Endothelial cell of umbilical vein (primary cell): ENCODE data around the gene TKTL1. TPM values are rescaled to one million over a fixed set of nuclear protein-coding genes. Genes with fewer than 3 reads are reported as not detected.

Experiments
- BruUV-seq: library from RNA; stranded (reverse); fragments of 400-500 nt; replicated peaks from 2 replicates; lab custom pipeline; 2021; lab: Mats Ljungman, UMichigan
- CTCF ChIA-PET: fragments of 300-600, 350-600 bp; sonication (Branson Sonifier 250); formaldehyde crosslinking; loops from one replicate; lab custom pipeline; 2021; ENCODE audit warnings: antibody characterized with exemption, inconsistent platforms; lab: Charles Lee
- POLR2A ChIA-PET: fragments of 300-600, 350-600 bp; sonication (Branson Sonifier 250); formaldehyde crosslinking; loops from one replicate; lab custom pipeline; 2021; ENCODE audit warnings: antibody characterized with exemption, inconsistent platforms; lab: Charles Lee
- DNase-seq: peaks from one replicate; pipeline ENCODE4 v3.0.0-alpha.2; 2011; ENCODE audit warnings: low read depth, low spot score
- FAIRE-seq: peaks from 2 replicates; lab custom pipeline; 2011; peaks lifted over from hg19 to GRCh38; lab: Jason Lieb, UNC
- H2AFZ ChIP-seq: 2 replicates; pipeline ENCODE4 v1.6.0; 2012; ENCODE audit warnings: low read depth, low read length, control low read depth, inconsistent platforms
- H3K27ac ChIP-seq: 2 replicates; pipeline ENCODE4 v1.5.1; 2011; ENCODE audit warnings: low read depth, mild to moderate bottlenecking, control low read depth, low read length, moderate library complexity; ENCODE audit not compliant: insufficient read depth
- H3K27me3 ChIP-seq, 2 experiments: 2 replicates each; pipeline versions ENCODE4 v1.6.0 to v1.6.1; 2011; ENCODE audit warnings: low read length in 2 of 2, mixed read lengths in 1 of 2; ENCODE audit not compliant: control insufficient read depth in 2 of 2, insufficient read depth in 2 of 2
- H3K36me3 ChIP-seq, 2 experiments: 2 replicates in 1 of 2; 3 replicates in 1 of 2; pipeline ENCODE4 v1.5.1; 2011; ENCODE audit warnings: low read length in 2 of 2, mild to moderate bottlenecking in 1 of 2, moderate library complexity in 1 of 2; ENCODE audit not compliant: control insufficient read depth in 2 of 2, insufficient read depth in 2 of 2; ENCODE audit errors: extremely low read depth in 1 of 2
- H3K4me1 ChIP-seq: 3 replicates; pipeline ENCODE4 v1.5.1; 2011; ENCODE audit warnings: mild to moderate bottlenecking, low read length; ENCODE audit not compliant: control insufficient read depth, insufficient read depth; ENCODE audit errors: extremely low read depth
- H3K4me2 ChIP-seq: 2 replicates; pipeline ENCODE4 v1.6.1; 2011; ENCODE audit warnings: low read length, control low read depth, mixed read lengths; ENCODE audit not compliant: insufficient read depth
- H3K4me3 ChIP-seq, 3 experiments: fragments of 200-600 bp in 1 of 3; sonication (generic), shearing (Covaris generic) in 1 of 3; replicated peaks in 1 of 3; 2 replicates each; pipeline ENCODE4 v1.5.1; 2011 to 2016; ENCODE audit warnings: control low read depth in 3 of 3, low read length in 3 of 3, mild to moderate bottlenecking in 2 of 3, inconsistent platforms in 1 of 3, low read depth in 1 of 3, moderate library complexity in 1 of 3; ENCODE audit not compliant: insufficient read depth in 1 of 3
- H3K79me2 ChIP-seq: 2 replicates; pipeline ENCODE4 v1.6.0; 2012; ENCODE audit warnings: low read length, inconsistent platforms; ENCODE audit not compliant: control insufficient read depth, insufficient read depth
- H3K9ac ChIP-seq: replicated peaks from 2 replicates; pipeline ENCODE3; 2011; ENCODE audit warnings: low read length, control low read depth; ENCODE audit not compliant: insufficient read depth; ENCODE audit errors: extremely low read depth
- H3K9me1 ChIP-seq: replicated peaks from 3 replicates; pipeline ENCODE4 v1.6.0; 2011; ENCODE audit warnings: mild to moderate bottlenecking, low read length; ENCODE audit not compliant: control insufficient read depth, insufficient read depth; ENCODE audit errors: extremely low read depth
- H3K9me3 ChIP-seq: replicated peaks from 2 replicates; pipeline ENCODE4 v1.5.1; 2012; ENCODE audit warnings: low read length, inconsistent platforms; ENCODE audit not compliant: control insufficient read depth, insufficient read depth
- H4K20me1 ChIP-seq: replicated peaks from 2 replicates; pipeline ENCODE3; 2011; ENCODE audit warnings: mild to moderate bottlenecking, low read length; ENCODE audit not compliant: control insufficient read depth, insufficient read depth; ENCODE audit errors: extremely low read depth
- CTCF ChIP-seq, 2 donors: IDR thresholded peaks; 1 replicate in 1 of 2; 2 replicates in 1 of 2; pipeline ENCODE4 v1.5.1; 2011; ENCODE audit warnings: low read length in 2 of 2, mild to moderate bottlenecking in 2 of 2, moderate library complexity in 2 of 2, control low read depth in 1 of 2, inconsistent platforms in 1 of 2, low read depth in 1 of 2; ENCODE audit not compliant: insufficient read depth in 1 of 2; ENCODE audit errors: extremely low read depth in 1 of 2
- EZH2 ChIP-seq: IDR thresholded peaks from 2 replicates; pipeline ENCODE4 v1.6.1; 2012; ENCODE audit warnings: borderline replicate concordance, low read depth, mild to moderate bottlenecking, moderate library complexity, low read length, inconsistent platforms; ENCODE audit not compliant: severe bottlenecking
- FOS ChIP-seq: IDR thresholded peaks from 2 replicates; pipeline ENCODE4 v1.6.1; 2011; ENCODE audit warnings: mild to moderate bottlenecking, low read length, moderate library complexity, borderline replicate concordance; ENCODE audit not compliant: insufficient read depth
- POLR2A ChIP-seq: IDR thresholded peaks from 2 replicates; pipeline ENCODE4 v1.6.1; 2012; ENCODE audit warnings: low read depth, mild to moderate bottlenecking, control low read depth, low read length
- dilution Hi-C: fragments of 300-500 bp; cut with MboI; formaldehyde crosslinking; loops from one replicate; pipeline ENCODE4 v1.15.0; 2019; ENCODE audit warnings: low sequenced_read_pairs; ENCODE audit not compliant: extremely low pct_ligation_motif_present
- intact Hi-C: fragments of 100-400 bp; cut with micrococcal nuclease; formaldehyde crosslinking; loops from one replicate; pipeline ENCODE4 v1.10.0; 2022
- polyA plus RNA-seq, 4 experiments: library from polyadenylated mRNA; depleted of rRNA in 3 of 4; stranded (reverse) in 3 of 4; unstranded in 1 of 4; fragments of >200 nt; gene quantifications; 2 replicates each; pipeline versions ENCODE4 v1.2.1 to v1.2.3, GENCODE V29; 2011 to 2012; ENCODE audit warnings: missing spikeins in 1 of 4
- total RNA-seq: library from RNA; stranded (reverse); gene quantifications from 2 replicates; pipeline ENCODE4 v1.2.3, GENCODE V29; 2021

The TKTL1 gene
- total and polyA plus RNA-seq, 2 donors (not counting 3 experiments of a cell fraction or from before 2014, with no cell fraction given) = 0.03 TPM; not detected in 1

GRCh38 chrX:154308108-154308946 lies 12.7 kb downstream of the TKTL1 start:
- no peaks in the 10 kb centered on the region for H4K20me1 ChIP-seq
- dilution Hi-C loops = no loop called here
- no peak overlapping the region for H3K27ac ChIP-seq
- no peaks in the 10 kb centered on the region for H3K36me3 ChIP-seq
- CTCF ChIA-PET = interaction anchor here (1.2 to 3.3 kb wide), 7 partner anchors 9 to 295 kb away, joined by 4 to 20 read pairs (median 8); no protein-coding TSS in a partner anchor
- H3K27me3 ChIP-seq = no peaks in the 10 kb centered on the region
- FAIRE-seq (peak; percentile 92), DNase-seq (peak; percentile 53)
- no peaks in the 10 kb centered on the region for H3K79me2 ChIP-seq
- BruUV-seq = no TSS peak
- TF ChIP-seq FOS (no peak), EZH2 (no peak), CTCF (IDR thresholded peaks at IDR 0.05; ENCODE audit: extremely low read depth in 1 of 2, insufficient read depth in 1 of 2, low read depth in 1 of 2, low read length in 2 of 2) (peak; percentile 59 to 68), POLR2A (no peak)
- H3K4me1 ChIP-seq = no peaks in the 10 kb centered on the region
- H3K4me3 ChIP-seq = no peak overlapping the region
- no peak overlapping the region for H3K9ac ChIP-seq
- H3K9me3 ChIP-seq = no peaks in the 10 kb centered on the region
- POLR2A ChIA-PET = no interaction called here
- no peaks in the 10 kb centered on the region for H3K9me1 ChIP-seq
- intact Hi-C loops = no loop called here
- H3K4me2 ChIP-seq = no peak overlapping the region
- H2AFZ ChIP-seq = no peak overlapping the region
